HG03354 (cell line): Measurements from ENCODE around the gene EIPR1.

ENCODE experiments used
- ATAC-seq: cut with Tn5 transposase; IDR thresholded peaks from one replicate; pipeline ENCODE4 v1.9.1; 2021; ENCODE audit warnings: mild to moderate bottlenecking; ENCODE audit not compliant: unreplicated experiment, poor library complexity, severe bottlenecking

Gene EIPR1

DNA sequence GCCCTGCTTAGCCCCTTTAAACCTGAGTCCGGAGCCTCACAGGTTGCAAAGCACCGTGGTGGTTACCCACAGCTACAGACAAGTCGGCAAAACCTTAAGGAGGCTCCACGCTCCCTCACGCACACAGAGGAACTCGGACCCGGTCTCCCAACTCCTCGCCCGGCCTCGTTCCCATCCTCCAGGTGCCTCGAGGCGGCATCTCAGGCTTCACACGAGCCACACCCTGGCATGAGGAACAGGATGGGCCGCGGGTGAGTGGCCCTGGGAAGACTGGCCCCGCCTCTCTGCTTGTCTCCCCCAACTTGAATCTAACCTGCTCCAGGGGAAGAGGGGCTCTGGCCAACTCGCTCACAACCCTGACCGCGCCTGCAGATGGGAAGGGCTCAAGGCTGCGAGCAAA is 97.4 kb downstream of the EIPR1 start:
- ATAC-seq: no peak

GRCh38 chr2:3279236-3279960 is 98.2 kb downstream of the EIPR1 start:
- no peak for ATAC-seq

- no peak for ATAC-seq
Measured at GRCh38 chr2:3278521-3279218, 98.9 kb downstream of the EIPR1 start.

DNA sequence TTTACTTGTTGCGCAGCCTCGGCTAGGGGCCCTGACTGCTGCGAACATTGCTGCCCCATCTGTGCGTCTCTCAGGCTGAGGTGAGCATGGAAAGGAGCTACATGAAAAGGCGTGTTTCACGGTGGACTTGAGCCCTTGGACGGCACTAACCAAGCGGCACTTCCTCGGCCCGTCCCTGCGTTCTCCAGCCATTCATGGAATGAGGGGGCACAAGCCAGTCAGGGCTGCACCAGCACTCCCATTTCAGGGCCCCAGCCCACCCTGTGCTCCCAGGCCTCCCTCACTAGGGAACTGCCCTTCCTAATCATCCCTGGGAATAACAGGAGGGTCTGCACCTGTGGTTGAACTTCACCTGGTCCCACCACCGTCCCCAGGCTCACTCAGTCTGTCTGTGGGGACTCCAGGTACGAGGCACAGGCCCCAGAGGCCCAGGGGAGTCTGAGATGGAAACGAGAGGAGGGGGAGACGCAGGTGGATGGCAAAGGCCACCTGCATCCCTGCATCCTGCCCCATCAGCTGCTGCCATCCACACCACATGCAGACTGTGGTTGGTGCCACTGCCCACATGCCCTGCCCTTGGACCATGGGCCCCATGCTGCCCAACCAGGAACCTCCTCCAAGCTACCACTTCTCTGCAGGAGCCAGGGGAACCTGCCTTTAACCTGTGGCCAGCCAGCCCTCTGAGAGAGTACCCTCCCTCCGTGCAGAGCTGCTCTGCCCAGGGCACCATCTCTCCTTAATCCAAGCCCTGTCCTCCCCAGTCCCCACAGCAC is 99.7 kb downstream of the EIPR1 start:
- no peak for ATAC-seq

- no peak for ATAC-seq
Measured at GRCh38 chr2:3277050-3277747, 100.4 kb downstream of the EIPR1 start.

DNA sequence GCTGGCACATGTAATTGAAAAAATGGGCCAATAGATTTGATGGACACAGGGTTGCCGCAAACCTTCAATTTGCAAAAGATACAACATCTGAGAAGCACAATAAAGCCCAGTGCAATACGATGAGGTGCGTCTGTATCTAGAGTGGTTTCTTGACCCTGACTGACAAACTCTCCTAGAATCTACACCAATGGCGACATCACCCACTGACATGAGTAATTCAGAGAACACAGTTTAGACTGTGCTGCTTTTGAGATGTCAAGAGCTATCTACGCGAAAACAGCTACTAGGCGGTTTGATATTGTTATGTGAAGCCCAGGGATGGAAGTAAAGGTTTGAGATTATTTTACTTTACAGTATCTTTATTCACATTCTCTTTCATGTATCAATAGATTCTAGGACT is 104.9 kb downstream of the EIPR1 start:
- no peak for ATAC-seq

DNA sequence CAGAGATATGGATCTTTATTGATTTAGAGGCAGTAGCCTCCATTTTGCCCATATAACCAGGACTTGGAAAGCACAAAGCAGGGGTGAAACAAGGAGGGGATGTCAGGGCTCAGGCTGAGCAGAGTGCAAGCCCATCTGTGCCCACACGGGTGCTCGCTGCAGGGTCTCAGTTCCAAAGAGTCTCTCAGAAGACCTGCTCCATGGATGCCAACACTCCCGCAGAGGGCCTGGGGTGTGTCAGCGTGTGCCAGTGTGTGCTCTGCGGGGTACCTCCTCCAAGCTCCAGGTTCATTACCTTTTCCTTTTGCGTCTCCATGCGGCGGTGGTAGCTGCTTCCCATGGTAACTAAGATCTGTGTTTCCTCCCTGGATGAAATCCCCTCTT is 107.5 kb downstream of the EIPR1 start:
- no peak for ATAC-seq

DNA sequence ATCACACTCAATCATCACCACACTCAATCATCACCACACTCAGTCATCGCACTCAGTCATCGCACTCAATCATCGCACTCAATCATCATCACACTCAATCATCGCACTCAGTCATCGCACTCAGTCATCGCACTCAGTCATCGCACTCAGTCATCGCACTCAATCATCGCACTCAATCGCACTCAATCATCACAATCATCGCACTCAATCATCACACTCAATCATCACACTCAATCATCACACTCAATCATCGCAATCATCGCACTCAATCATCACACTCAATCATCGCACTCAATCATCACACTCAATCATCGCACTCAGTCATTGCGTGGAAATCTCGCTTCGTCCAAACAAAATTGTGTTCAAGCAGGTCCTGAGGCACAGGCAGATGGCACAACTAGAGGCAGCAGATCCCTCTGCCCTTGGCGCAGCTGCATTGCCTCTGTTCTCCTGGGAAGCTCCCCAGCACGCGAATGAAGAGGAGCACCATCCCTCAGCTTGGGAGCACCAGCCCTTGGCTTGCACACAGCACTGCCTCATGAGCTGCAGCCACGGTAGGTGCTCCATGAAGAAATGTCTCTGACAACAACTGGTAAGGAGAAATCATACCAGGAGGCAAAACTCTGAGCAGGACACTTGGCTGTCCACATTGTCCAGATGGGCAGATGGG is 108.1 kb downstream of the EIPR1 start:
- ATAC-seq: no peak

DNA sequence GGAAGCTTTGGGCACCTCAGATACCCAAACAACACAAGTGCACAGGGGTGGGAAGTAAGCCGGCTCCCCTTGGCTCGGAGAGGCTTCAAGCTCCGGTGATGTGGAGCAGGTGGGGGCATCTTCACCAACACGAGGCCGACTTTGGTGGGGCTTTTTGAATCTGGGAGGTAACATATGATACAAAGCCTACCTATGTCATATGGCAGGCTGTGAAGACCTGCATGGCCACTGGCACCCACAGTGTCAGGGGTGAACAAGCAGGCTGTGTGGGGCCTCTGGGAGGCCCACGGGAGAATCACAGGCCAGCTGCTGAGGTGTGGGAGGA is 109.0 kb downstream of the EIPR1 start:
- no peak for ATAC-seq

- ATAC-seq: no peak
Measured at GRCh38 chr2:3267869-3268704, 109.5 kb downstream of the EIPR1 start.

DNA sequence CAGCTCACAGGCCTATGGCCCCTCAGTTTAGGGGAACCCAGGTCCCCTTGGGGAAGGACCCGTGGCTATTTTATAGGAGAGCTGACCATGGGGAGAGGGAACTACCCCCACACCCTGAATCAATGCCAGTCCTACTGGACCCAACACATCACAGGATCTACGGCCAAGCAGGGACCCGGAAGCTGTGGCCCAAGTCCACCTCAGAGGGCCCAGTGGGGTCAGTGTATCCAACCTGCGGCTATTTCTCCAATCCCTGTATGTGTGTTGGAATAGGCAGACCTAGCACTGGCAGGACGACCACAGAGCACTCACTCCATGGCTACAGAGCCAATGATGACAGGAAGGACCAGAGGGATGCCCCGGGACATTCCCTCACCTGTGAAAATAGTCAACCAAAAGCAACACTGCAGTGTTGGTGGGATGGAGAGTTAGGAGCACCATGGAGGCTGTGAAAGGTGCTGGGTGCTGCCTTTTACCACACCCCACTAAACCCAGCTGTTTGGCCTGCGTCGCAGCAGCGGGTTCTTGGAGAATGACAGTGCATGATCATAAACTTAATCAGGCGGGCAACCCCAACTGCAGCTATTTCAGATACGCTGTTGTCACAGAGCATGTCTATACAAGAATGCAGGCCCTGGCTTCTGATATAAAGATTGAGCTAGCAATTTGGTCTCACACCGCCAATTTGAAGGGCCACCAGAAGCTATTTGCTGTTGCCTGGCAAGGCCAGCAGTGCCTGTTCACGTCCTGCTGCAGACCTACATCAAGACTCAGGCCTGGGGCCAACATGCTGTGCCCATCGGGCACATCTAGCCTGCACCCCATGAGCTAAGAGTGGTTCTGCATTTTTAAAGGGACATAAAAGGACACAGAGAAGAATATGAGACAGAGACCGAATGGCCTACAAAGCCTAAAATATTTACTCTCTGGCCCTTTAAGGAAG is 110.4 kb downstream of the EIPR1 start:
- ATAC-seq: no peak

DNA sequence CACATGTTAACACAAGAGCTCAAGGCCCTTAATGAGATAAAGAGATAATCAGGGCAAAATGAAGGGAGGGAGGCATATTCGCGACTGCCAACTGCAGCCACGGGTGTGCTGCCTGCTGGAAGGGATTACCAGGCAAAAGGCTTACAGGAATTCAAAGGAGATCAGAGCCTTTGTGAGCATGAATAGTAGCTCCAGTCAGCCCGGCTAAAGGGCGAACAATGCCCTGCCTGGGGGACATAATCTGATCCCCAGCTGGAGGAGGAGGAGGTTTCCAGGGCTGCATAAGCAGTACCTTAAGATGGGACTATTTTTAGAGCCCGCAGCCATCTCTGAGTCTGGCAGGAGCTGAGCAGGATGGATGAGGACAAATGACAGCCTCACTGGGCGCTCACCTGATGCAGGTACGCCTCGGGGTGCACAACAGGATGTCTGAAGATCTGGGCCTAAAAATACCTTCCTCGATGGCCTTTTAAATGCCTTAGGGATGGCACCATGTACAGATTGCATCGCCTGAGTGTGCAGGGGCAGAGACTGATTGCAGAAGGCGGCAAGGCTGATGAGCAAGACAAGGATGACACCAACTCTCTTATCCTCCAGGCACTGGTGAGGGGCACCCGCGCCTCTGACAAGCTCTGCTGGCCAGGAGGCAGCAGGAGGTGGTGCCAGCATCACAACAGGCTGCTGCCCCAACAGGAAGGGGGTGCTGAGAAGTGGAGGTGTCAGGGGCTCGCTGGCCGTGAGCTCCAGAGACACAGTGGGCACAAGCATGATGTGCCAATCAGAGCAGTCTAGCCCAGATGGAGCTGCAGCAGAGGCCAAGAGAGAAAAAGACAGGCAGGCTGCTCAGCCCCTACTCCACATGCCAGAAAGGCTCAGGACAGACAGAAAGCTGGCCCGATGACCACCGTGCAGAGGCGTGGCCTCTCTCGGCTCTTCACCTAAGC is 111.4 kb downstream of the EIPR1 start:
- no peak for ATAC-seq

DNA sequence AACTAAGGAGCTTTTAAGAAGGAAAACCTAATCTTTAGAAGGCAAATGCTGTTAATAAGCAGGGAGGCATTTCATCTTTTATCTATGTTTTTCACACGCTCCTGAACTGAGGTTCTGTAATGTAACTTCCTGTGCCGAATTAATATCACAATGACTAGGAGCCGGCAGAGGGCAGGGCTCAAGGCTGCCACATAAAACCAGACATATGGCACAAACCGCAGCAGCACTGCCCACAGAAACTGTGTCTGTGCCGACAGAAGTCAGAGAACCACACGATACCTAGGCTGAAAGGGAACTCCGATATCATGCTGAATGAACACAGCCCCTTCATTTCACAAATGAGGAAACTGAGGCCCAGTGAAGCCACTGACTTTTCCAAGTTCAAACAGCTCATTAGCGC is 112.1 kb downstream of the EIPR1 start:
- no peak for ATAC-seq

GRCh38 chr2:3264010-3264744 is 113.4 kb downstream of the EIPR1 start:
- ATAC-seq: no peak

GRCh38 chr2:3263487-3263886 is 114.1 kb downstream of the EIPR1 start:
- ATAC-seq: no peak
